CD14-positive monocyte (primary cell): Measurements from ENCODE around the gene RFX1. TPM values are rescaled to one million over a fixed set of nuclear protein-coding genes. Genes with fewer than 3 reads are reported as not detected.
"Not testable (repeated sequence)": the region's sequence is repeated elsewhere in the genome, so short reads cannot be mapped to it uniquely, and the experiment has no call there.

Experiments used
- DNase-seq, 3 donors: peaks; one replicate each; pipeline ENCODE4 v3.0.0-alpha.2; 2011 to 2022
- H2AFZ ChIP-seq: 2 replicates; pipeline ENCODE4 v1.6.0; 2012; ENCODE audit warnings: mild to moderate bottlenecking, low read depth, low read length, inconsistent platforms; ENCODE audit not compliant: insufficient read depth, poor library complexity, severe bottlenecking
- H3K27ac ChIP-seq, 2 donors: 1 replicate in 1 of 2; 2 replicates in 1 of 2; pipeline ENCODE4 v1.5.1; 2012 to 2013; ENCODE audit warnings: low read length in 2 of 2, control low read depth in 1 of 2, inconsistent platforms in 1 of 2, low read depth in 1 of 2, mild to moderate bottlenecking in 1 of 2
- H3K27me3 ChIP-seq, 2 donors: one replicate each; pipeline versions ENCODE4 v1.6.0 to v1.6.1; 2011 to 2013; ENCODE audit warnings: low read length in 2 of 2; ENCODE audit not compliant: control insufficient read depth in 2 of 2, insufficient read depth in 2 of 2
- H3K36me3 ChIP-seq, 2 donors: replicated peaks in 1 of 2; 1 replicate in 1 of 2; 2 replicates in 1 of 2; pipeline versions ENCODE4 v1.5.1 to v1.6.1; 2012 to 2013; ENCODE audit warnings: low read length in 2 of 2, control low read depth in 1 of 2, inconsistent platforms in 1 of 2, mild to moderate bottlenecking in 1 of 2; ENCODE audit not compliant: insufficient read depth in 2 of 2, control insufficient read depth in 1 of 2
- H3K4me1 ChIP-seq, 2 donors: 1 replicate in 1 of 2; 2 replicates in 1 of 2; pipeline versions ENCODE4 v1.5.1 to v1.6.1; 2012 to 2013; ENCODE audit warnings: low read length in 2 of 2, control low read depth in 1 of 2, inconsistent platforms in 1 of 2, mild to moderate bottlenecking in 1 of 2, moderate library complexity in 1 of 2; ENCODE audit not compliant: insufficient read depth in 2 of 2, control insufficient read depth in 1 of 2
- H3K4me2 ChIP-seq: replicated peaks from 2 replicates; pipeline ENCODE3; 2012; ENCODE audit warnings: low read length, moderate library complexity, mild to moderate bottlenecking; ENCODE audit not compliant: poor library complexity, severe bottlenecking; ENCODE audit errors: extremely low read depth
- H3K4me3 ChIP-seq, 3 experiments: fragments of 200-600 bp in 1 of 3; sonication (generic) in 1 of 3; replicated peaks in 1 of 3; 1 replicate in 2 of 3; 2 replicates in 1 of 3; pipeline ENCODE4 v1.5.1; 2011 to 2013; ENCODE audit warnings: low read length in 3 of 3, mild to moderate bottlenecking in 3 of 3, control low read depth in 2 of 3, low read depth in 2 of 3, inconsistent platforms in 1 of 3, moderate library complexity in 1 of 3
- H3K79me2 ChIP-seq: 2 replicates; pipeline ENCODE4 v1.6.0; 2012; ENCODE audit warnings: mild to moderate bottlenecking, control low read depth, inconsistent platforms, low read length, moderate library complexity; ENCODE audit not compliant: insufficient read depth
- H3K9ac ChIP-seq: 2 replicates; pipeline ENCODE4 v1.6.0; 2017; ENCODE audit warnings: low read length, mild to moderate bottlenecking; ENCODE audit not compliant: insufficient read depth, poor library complexity, severe bottlenecking
- H3K9me3 ChIP-seq, 2 donors: replicated peaks in 1 of 2; 1 replicate in 1 of 2; 2 replicates in 1 of 2; pipeline versions ENCODE4 v1.5.1 to v1.6.1; 2012 to 2013; ENCODE audit warnings: low read length in 2 of 2, control low read depth in 1 of 2; ENCODE audit not compliant: control insufficient read depth in 1 of 2, insufficient read depth in 1 of 2
- H4K20me1 ChIP-seq: 2 replicates; pipeline ENCODE4 v1.6.0; 2012; ENCODE audit warnings: mild to moderate bottlenecking, low read length, control low read depth, moderate library complexity; ENCODE audit not compliant: insufficient read depth
- H3K27ac Mint-ChIP-seq, 7 donors: one replicate each; pipeline ENCODE4 v1.8.0; 2020; ENCODE audit warnings: mild to moderate bottlenecking in 7 of 7, mixed read lengths in 7 of 7, moderate library complexity in 6 of 7, inconsistent platforms in 2 of 7
- H3K27me3 Mint-ChIP-seq, 3 donors: one replicate each; pipeline ENCODE4 v1.8.0; 2021 to 2022; ENCODE audit warnings: low read depth in 3 of 3, mild to moderate bottlenecking in 3 of 3, mixed read lengths in 3 of 3, moderate library complexity in 3 of 3, inconsistent platforms in 1 of 3
- H3K36me3 Mint-ChIP-seq, 2 donors: one replicate each; pipeline ENCODE4 v1.8.0; 2020; ENCODE audit warnings: mixed read lengths in 2 of 2, inconsistent platforms in 1 of 2, mild to moderate bottlenecking in 1 of 2
- H3K4me1 Mint-ChIP-seq: one replicate; pipeline ENCODE4 v1.8.0; 2020; ENCODE audit warnings: mild to moderate bottlenecking, mixed read lengths
- H3K4me3 Mint-ChIP-seq, 2 donors: one replicate each; pipeline ENCODE4 v1.8.0; 2020; ENCODE audit warnings: mild to moderate bottlenecking in 2 of 2, mixed read lengths in 2 of 2, moderate library complexity in 1 of 2
- H3K9me3 Mint-ChIP-seq, 7 donors: one replicate each; pipeline ENCODE4 v1.8.0; 2020 to 2022; ENCODE audit warnings: mixed read lengths in 7 of 7, mild to moderate bottlenecking in 6 of 7, moderate library complexity in 6 of 7, inconsistent platforms in 2 of 7
- CTCF ChIP-seq: fragments of 200-600 bp; IDR thresholded peaks from one replicate; pipeline ENCODE4 v1.8.0; 2022; ENCODE audit warnings: antibody characterized with exemption, mild to moderate bottlenecking
- WGBS: methylation state at CpG from one replicate; pipeline ENCODE4 v1.1.5; 2013; ENCODE audit warnings: missing lambda C conversion rate; ENCODE audit not compliant: insufficient coverage; 5-methylcytosine and 5-hydroxymethylcytosine counted together
- intact Hi-C, 2 donors: fragments of 100-400 bp; cut with micrococcal nuclease; formaldehyde crosslinking; loops; one replicate each; pipeline versions ENCODE4 v1.15.0 to v1.15.1; 2023
- polyA plus RNA-seq, 3 donors: library from polyadenylated mRNA; depleted of rRNA in 1 of 3; unstranded in 2 of 3; stranded (reverse) in 1 of 3; fragments of 300-500 nt in 2 of 3; fragments of >200 nt in 1 of 3; fragmentation: Illumina TruSeq in 2 of 3; gene quantifications; 1 replicate in 2 of 3; 2 replicates in 1 of 3; pipeline ENCODE4 v1.2.3, GENCODE V29; 2012 to 2021

The RFX1 gene
- polyA plus RNA-seq, 3 donors, result 0.89 to 12.8 (median 0.95) TPM

DNA sequence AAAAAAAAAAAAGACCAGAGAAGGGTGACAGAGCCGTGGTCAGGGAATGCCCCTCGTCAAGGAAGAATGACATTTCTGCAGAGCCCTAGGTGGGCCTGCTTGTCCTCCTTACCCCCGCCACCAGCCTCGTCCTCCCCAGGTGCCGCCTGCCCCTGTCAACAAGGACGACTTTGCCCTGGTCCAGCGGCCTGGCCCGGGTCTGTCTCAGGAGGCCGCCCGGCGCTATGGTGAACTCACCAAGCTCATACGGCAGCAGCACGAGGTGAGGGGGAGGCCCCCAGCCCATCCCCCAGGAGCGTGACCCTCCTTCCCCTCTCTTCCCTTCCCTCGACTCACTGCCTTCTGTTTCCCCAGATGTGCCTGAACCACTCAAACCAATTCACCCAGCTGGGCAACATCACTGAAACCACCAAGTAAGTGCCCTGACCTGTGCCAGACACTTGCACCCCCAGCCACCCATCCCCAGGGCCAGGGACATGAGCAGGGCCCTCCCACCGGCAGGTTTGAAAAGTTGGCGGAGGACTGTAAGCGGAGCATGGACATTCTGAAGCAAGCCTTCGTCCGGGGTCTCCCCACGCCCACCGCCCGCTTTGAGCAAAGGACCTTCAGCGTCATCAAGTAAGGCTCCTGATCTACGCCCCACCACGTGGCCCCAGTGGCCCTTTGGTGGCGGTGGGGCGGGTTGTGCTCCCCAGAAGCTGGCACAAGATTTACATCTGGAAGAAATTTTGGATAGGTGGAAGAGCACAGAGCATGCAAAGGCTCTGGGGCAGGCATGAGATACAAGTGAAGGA is 82.7 kb downstream of the RFX1 start:
- peak overlapping the region in 1 of 2 donors; percentile 1 for H3K4me3 Mint-ChIP-seq
- 97% methylated on average over 27 of the region's 28 CpGs for WGBS
- Histone ChIP-seq H3K9ac (no peak overlapping the region), H3K27ac (no peak overlapping the region), H3K27me3 (no peaks in the 10 kb centered on the region), H3K4me1 (peaks cover 9 to 11% of the 10 kb centered on the region in 2 donors), H3K36me3 (peaks cover 75 to 89% of the 10 kb centered on the region in 2 donors), H4K20me1 (no peaks in the 10 kb centered on the region), H3K79me2 (no peaks in the 10 kb centered on the region), H3K4me3 (no peak overlapping the region), H3K4me2 (no peak overlapping the region), H3K9me3 (peaks cover 11 to 13% of the 10 kb centered on the region in 2 donors), H2AFZ (no peak overlapping the region)
- no peaks in the 10 kb centered on the region for H3K27me3 Mint-ChIP-seq
- intact Hi-C loops, result no loop called here
- TF ChIP-seq CTCF, result no peak
- peaks cover 6 to 11% (median 8%) of the 10 kb centered on the region in 7 donors for H3K9me3 Mint-ChIP-seq
- H3K27ac Mint-ChIP-seq, result peak overlapping the region in 1 of 7 donors; percentile 64
- H3K4me1 Mint-ChIP-seq, result peaks cover 15% of the 10 kb centered on the region
- DNase-seq, result no peak
- peaks cover 68 to 95% of the 10 kb centered on the region in 2 donors for H3K36me3 Mint-ChIP-seq

GRCh38 chr19:13922118-13922517 is 84.0 kb downstream of the RFX1 start:
- H3K4me3 ChIP-seq, H3K27ac ChIP-seq, H3K79me2 ChIP-seq, H4K20me1 ChIP-seq, H2AFZ ChIP-seq, intact Hi-C loops, H3K4me3 Mint-ChIP-seq, H3K9ac ChIP-seq, H3K27me3 ChIP-seq, H3K27ac Mint-ChIP-seq, DNase-seq, H3K27me3 Mint-ChIP-seq, H3K4me2 ChIP-seq: not testable (repeated sequence)
- H3K4me1 Mint-ChIP-seq, result peaks cover 12% of the 10 kb centered on the region
- H3K36me3 Mint-ChIP-seq, result peaks cover 66 to 89% of the 10 kb centered on the region in 2 donors
- 96% methylated on average over 3 of the region's 6 CpGs for WGBS
- Histone ChIP-seq H3K9me3 (peaks cover 11 to 13% of the 10 kb centered on the region in 2 donors), H3K36me3 (peaks cover 72 to 87% of the 10 kb centered on the region in 2 donors), H3K4me1 (peaks cover 9 to 11% of the 10 kb centered on the region in 2 donors)
- H3K9me3 Mint-ChIP-seq, result peaks cover 6 to 11% (median 8%) of the 10 kb centered on the region in 7 donors
